Muscle of leg (tissue), 11 donors: Measurements from ENCODE around the gene KRTAP5-3. TPM values are rescaled to one million over a fixed set of nuclear protein-coding genes. Genes with fewer than 3 reads are reported as not detected.
A peak's percentile ranks its signal among the peaks of the same experiment; 100 is the strongest.

Experiments used
- DNase-seq: peaks from one replicate; pipeline ENCODE4 v3.0.0; 2013
- H3K27ac ChIP-seq: one replicate; pipeline ENCODE4 v1.5.1; 2013; ENCODE audit warnings: mild to moderate bottlenecking, low read length, control low read depth
- H3K27me3 ChIP-seq: one replicate; pipeline ENCODE4 v1.6.1; 2013; ENCODE audit warnings: low read length; ENCODE audit not compliant: control insufficient read depth, insufficient read depth
- H3K36me3 ChIP-seq: one replicate; pipeline ENCODE4 v1.6.1; 2013; ENCODE audit warnings: low read length; ENCODE audit not compliant: control insufficient read depth, insufficient read depth
- H3K4me1 ChIP-seq: one replicate; pipeline ENCODE4 v1.6.1; 2013; ENCODE audit warnings: low read length; ENCODE audit not compliant: control insufficient read depth, insufficient read depth
- H3K4me3 ChIP-seq: one replicate; pipeline ENCODE4 v1.5.1; 2013; ENCODE audit warnings: low read length, control low read depth
- H3K9me3 ChIP-seq: replicated peaks from 2 replicates; pipeline ENCODE4 v1.6.1; 2013; ENCODE audit warnings: low read depth, low read length; ENCODE audit not compliant: control insufficient read depth
- WGBS: methylation state at CpG from one replicate; pipeline ENCODE4 v1.1.5; 2013; ENCODE audit warnings: missing lambda C conversion rate; ENCODE audit not compliant: insufficient coverage; 5-methylcytosine and 5-hydroxymethylcytosine counted together
- polyA plus RNA-seq, 8 donors: library from polyadenylated mRNA; unstranded; fragments of 120-200 nt; gene quantifications; one replicate each; pipeline versions ENCODE4 v1.2.1 to v1.2.3, GENCODE V29; 2013; ENCODE audit warnings: inconsistent platforms in 1 of 8, low replicate concordance in 1 of 8; ENCODE audit not compliant: insufficient read length in 8 of 8, insufficient read depth in 1 of 8
- total RNA-seq: library from RNA; stranded (reverse); fragments of 120-200 nt; gene quantifications from one replicate; pipeline ENCODE4 v1.2.4, GENCODE V29; 2013

Gene KRTAP5-3
- total and polyA plus RNA-seq, 9 donors, result not detected

DNA sequence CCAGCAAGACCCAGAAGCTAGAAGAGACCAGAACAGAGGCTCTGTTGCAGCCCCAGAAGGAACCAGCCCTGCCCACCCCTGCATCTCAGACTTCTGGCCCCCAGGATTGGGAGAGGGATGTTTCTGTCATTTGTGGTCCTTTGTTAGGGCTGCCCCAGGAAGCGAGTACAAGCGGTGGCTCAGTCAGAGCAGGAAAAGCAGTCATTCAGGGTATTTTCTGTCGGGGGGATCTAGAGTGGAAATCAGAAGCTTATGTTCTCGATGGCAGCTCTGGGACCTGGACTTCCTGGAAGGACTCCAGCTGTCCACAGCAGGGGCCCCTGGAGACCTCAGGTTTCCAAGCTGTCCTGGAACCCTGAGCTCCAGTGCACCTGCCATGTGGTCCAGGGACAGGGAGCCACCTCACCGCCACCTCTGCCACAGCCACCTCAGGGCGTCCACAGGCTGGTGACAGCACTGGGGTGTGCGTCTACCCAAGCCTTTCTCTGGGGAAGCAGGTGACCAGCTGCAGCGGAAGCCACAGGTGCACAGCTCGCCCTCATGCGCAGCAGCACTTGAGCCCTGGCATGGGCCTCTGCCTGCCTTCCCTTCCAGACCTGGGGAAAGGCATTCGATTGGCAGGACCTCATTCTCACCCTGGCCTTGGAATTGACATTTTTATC, 23.9 kb upstream of the KRTAP5-3 start:
- H3K36me3 ChIP-seq, result no peaks in the 10 kb centered on the region
- DNase-seq, result no peak
- H3K27me3 ChIP-seq, result peaks cover 35% of the 10 kb centered on the region
- peaks cover 20% of the 10 kb centered on the region for H3K4me1 ChIP-seq
- peak overlapping the region; percentile 7 for H3K27ac ChIP-seq
- 72% methylated on average over 10 of the region's 11 CpGs for WGBS
- H3K9me3 ChIP-seq, result no peaks in the 10 kb centered on the region
- H3K4me3 ChIP-seq, result no peak overlapping the region

DNA sequence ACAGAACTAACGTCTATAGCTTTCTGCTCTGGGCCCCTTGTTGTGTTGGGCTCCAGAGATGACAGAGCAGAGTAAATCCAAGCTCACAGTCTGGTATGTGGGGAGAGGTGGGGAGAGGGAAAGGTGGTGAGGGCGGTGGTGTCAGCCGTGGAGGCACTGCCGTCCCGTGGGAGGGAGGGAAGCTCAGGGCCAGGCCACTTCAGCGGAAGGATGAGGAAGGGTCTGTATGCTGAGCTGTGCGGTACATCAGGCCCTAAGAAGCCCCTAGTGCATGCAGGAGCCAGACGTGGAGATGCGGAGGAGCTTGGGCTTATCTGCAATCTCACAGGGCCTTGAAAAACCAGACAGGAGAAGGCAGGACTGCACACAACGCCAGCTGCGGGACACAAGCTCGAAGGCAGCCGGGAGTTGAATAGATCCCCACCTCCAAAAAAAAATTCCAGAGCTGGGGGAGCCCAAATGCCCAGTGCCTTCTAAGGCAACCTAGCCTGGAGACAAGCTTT, 22.9 kb upstream of the KRTAP5-3 start:
- no peak overlapping the region for H3K4me3 ChIP-seq
- H3K27me3 ChIP-seq, result peaks cover 38% of the 10 kb centered on the region
- peaks cover 20% of the 10 kb centered on the region for H3K4me1 ChIP-seq
- no peak for DNase-seq
- no peaks in the 10 kb centered on the region for H3K36me3 ChIP-seq
- H3K9me3 ChIP-seq, result no peaks in the 10 kb centered on the region
- 56% methylated on average over 11 of the region's 13 CpGs for WGBS
- H3K27ac ChIP-seq, result no peak overlapping the region

DNA sequence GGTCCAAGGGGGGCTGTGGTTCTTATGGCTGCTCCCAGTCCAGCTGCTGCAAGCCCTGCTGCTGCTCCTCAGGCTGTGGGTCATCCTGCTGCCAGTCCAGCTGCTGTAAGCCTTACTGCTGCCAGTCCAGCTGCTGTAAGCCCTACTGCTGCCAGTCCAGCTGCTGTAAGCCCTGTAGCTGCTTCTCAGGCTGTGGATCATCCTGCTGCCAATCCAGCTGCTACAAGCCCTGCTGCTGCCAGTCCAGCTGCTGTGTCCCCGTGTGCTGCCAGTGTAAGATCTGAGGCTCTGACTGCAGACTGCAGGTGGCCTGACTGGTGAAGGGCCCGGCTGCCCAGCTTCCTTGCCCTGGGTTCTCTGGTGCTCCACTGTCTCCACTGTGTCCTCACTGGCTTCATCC, 22.0 kb upstream of the KRTAP5-3 start:
- H3K27me3 ChIP-seq, result peaks cover 37% of the 10 kb centered on the region
- H3K9me3 ChIP-seq, result no peaks in the 10 kb centered on the region
- WGBS, result 47% methylated on average over 2 of the region's 2 CpGs
- DNase-seq, result peak; percentile 67
- H3K36me3 ChIP-seq, result no peaks in the 10 kb centered on the region
- H3K4me1 ChIP-seq, result peaks cover 20% of the 10 kb centered on the region
- no peak overlapping the region for H3K27ac ChIP-seq
- no peak overlapping the region for H3K4me3 ChIP-seq

DNA sequence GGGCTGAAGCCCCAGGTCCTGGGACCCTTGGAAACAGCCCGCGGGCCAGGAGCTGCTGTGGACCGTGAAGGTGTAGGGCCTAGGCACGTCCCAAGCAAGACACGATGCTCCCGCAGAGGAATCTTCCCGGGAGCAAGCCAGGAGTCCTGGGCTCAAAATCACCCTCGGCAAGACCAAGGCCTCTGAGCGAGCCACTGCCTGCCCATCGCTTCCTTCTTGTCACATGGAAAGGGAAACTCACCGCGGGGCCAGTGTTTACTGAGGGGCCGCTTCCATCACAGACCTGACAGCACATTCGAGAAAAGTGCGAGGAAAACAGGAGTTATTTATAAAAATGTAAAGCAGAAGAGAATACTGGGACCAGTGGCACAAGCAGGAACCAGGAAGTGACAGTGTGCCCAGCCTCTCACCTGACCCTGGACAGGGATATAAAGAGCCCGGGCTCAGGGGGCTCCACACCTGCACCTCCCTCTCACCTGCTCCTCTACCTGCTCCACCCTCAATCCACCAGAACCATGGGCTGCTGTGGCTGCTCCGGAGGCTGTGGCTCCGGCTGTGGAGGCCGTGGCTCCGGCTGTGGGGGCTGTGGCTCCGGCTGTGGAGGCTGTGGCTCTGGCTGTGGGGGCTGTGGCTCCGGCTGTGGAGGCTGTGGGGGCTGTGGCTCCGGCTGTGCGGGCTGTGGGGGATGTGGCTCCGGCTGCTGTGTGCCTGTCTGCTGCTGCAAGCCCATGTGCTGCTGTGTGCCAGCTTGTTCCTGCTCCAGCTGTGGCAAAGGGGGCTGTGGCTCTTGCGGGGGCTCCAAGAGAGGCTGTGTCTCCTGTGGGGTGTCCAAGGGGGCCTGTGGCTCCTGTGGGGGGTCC, 21.3 kb upstream of the KRTAP5-3 start, which contains the start of gene KRTAP5-5:
TSS of gene KRTAP5-5 (plus strand) at position 450 of the 860 bp plus-strand sequence. CDS start at position 516, 66 bp downstream.
- WGBS, result 73% methylated on average over 15 of the region's 26 CpGs
- no peak within 1 kb of the TSS for H3K4me3 ChIP-seq
- H3K9me3 ChIP-seq, result no peaks in the 10 kb centered on the region
- no peak within 1 kb of the TSS for H3K27ac ChIP-seq
- no peaks in the 10 kb centered on the region for H3K36me3 ChIP-seq
- peaks cover 37% of the 10 kb centered on the region for H3K27me3 ChIP-seq
- H3K4me1 ChIP-seq, result peaks cover 20% of the 10 kb centered on the region
- DNase-seq, result no peak

DNA sequence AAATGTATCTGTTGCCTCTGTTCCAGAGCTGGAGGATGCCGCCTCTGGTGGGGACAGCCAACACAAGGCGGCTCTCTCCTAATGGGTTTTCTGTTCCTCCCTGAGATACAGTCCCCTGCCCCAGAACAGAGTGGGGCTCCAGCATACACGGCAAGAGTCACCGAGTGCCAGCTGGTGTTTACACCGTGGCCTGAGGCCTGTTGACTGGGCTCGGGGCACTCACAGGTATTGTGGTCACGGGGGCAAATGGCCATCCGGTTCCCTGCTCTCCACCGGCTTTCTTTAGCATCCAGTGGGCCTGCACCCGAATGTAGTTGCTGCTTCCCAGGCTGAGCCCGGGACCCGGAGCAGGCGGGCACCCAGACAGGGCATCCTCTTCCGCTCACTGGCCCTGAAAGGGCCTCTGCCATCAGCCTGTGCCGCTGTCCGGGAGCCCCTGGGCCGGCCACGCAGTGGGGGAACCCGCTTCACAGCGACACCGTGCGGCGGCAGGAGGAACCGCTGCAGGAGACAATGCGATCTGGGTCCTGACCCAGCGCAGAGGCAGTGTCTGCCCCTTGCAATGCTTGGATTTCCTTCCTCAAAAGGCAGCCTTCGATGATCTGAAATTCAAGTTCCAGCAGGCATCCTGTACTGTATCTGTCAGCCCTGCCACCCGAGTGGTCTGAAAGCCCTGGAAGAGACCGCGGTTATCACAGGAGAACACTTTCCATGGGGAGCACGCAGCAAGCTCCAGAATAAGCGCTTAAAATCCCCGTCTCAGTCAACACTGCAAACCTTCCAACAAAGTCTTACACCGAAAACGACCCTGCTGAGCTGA, 20.5 kb upstream of the KRTAP5-3 start:
- no peaks in the 10 kb centered on the region for H3K9me3 ChIP-seq
- H3K4me1 ChIP-seq, result peaks cover 16% of the 10 kb centered on the region
- WGBS, result 23% methylated on average over 28 of the region's 35 CpGs
- H3K4me3 ChIP-seq, result no peak overlapping the region
- peaks cover 36% of the 10 kb centered on the region for H3K27me3 ChIP-seq
- peak; percentile 39 for DNase-seq
- no peaks in the 10 kb centered on the region for H3K36me3 ChIP-seq
- H3K27ac ChIP-seq, result no peak overlapping the region

DNA sequence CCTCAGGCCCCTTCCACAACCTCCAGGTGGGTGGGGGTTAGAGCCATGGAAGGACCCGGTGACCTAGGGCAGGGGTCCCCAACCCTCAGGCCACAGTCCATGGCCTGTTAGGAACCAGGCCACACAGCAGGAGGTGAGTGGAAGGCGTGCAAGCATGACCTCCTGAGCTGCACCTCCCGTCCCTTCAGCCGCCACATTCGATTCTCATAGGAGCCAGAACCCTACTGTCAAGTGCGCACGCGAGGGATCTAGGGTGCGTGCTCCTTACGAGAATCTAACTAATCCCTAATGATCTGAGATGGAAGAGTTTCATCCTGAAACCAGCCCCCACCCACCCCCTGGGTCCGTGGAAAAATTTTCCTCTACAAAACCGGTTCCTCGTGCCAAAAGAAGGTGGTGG, 17.3 kb upstream of the KRTAP5-3 start:
- 90% methylated on average over 10 of the region's 13 CpGs for WGBS
- no peak overlapping the region for H3K27ac ChIP-seq
- DNase-seq, result no peak
- no peaks in the 10 kb centered on the region for H3K36me3 ChIP-seq
- no peaks in the 10 kb centered on the region for H3K9me3 ChIP-seq
- peaks cover 9% of the 10 kb centered on the region for H3K4me1 ChIP-seq
- H3K27me3 ChIP-seq, result peaks cover 21% of the 10 kb centered on the region
- H3K4me3 ChIP-seq, result no peak overlapping the region

DNA sequence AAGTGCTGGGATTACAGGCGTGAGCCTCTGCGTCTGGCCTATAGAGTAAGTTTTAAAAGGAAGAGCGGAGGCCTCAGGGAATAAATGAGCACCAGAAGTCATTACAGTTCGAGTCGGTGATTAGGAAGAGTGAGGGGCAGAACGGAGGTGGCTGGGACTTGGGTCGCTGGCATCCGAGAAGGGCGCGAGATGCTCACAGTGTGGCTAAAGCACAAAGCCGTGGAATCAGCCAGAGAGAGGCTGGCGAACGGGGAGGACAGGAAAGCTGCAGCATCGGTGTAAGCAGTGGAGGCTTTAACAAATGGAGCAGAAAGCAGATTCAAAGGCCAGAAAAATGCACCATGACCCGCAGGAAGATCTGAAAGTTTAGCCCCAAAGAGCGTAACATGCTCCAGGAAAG, 16.4 kb upstream of the KRTAP5-3 start:
- no peak overlapping the region for H3K4me3 ChIP-seq
- peaks cover 7% of the 10 kb centered on the region for H3K4me1 ChIP-seq
- no peaks in the 10 kb centered on the region for H3K36me3 ChIP-seq
- H3K27ac ChIP-seq, result no peak overlapping the region
- peaks cover 19% of the 10 kb centered on the region for H3K27me3 ChIP-seq
- no peak for DNase-seq
- H3K9me3 ChIP-seq, result no peaks in the 10 kb centered on the region
- 64% methylated on average over 16 of the region's 16 CpGs for WGBS

DNA sequence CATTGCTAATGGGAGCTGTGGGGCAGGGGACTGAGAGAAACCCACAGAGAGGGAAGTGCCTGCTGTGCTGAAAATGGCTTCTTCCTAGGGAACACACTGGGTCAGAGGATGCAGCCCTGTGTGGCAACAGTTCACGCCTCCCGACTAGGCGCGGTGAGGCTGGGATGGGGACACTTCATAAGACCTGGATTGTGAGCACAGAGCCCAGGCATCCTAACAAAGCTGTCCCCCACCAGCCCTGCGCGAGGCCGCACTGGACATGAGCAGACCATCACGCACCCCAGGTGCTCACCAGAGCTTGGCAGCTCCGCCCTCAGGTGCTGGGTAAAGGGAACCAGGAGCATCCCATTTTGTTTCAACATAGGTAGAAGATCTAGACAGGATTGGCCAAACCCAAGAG, 15.5 kb upstream of the KRTAP5-3 start:
- no peaks in the 10 kb centered on the region for H3K36me3 ChIP-seq
- no peaks in the 10 kb centered on the region for H3K9me3 ChIP-seq
- no peaks in the 10 kb centered on the region for H3K4me1 ChIP-seq
- H3K27me3 ChIP-seq, result peaks cover 15% of the 10 kb centered on the region
- no peak for DNase-seq
- H3K4me3 ChIP-seq, result no peak overlapping the region
- 73% methylated on average over 6 of the region's 9 CpGs for WGBS
- no peak overlapping the region for H3K27ac ChIP-seq

DNA sequence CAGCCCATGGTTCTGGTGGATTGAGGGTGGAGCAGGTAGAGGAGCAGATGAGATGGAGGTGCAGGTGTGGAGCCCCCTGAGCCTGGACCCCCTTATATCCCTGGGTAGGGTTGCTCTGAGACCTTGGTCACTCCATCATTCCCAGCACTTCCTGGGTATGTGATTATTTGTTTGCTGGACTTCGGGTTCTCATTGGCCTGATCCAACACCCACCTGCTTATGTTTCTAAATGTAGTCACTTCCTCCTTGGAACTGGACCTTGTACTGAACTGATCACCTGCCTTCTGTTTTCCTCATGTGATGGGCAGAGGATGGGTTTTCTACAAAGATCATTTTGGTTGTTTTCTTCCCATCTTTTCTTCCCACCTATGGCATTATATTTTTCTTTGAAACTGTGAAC, 13.8 kb upstream of the KRTAP5-3 start, which contains the start of gene KRTAP5-4:
TSS of gene KRTAP5-4 (minus strand) at position 53 of the 400 bp plus-strand sequence. CDS start at position 8, 45 bp downstream.
- H3K4me1 ChIP-seq, result no peaks in the 10 kb centered on the region
- no CpG with 5 or more reads among the region's 1 CpG for WGBS

More for the DNA sequence above, 13.8 kb upstream of the KRTAP5-3 start, which contains the start of gene KRTAP5-4:
- no peak within 1 kb of the TSS for H3K27ac ChIP-seq
- no peak within 1 kb of the TSS for H3K4me3 ChIP-seq
- DNase-seq, result no peak
- H3K9me3 ChIP-seq, result no peaks in the 10 kb centered on the region
- no peaks in the 10 kb centered on the region for H3K36me3 ChIP-seq
- peaks cover 17% of the 10 kb centered on the region for H3K27me3 ChIP-seq
